NCI-H1417 treated with DMSO at 0.1 percent for 48 hours (cell line): ENCODE results near the gene CHRNG.
"Not testable (repeated sequence)": the region's sequence is repeated elsewhere in the genome, so short reads cannot be mapped to it uniquely, and the experiment has no call there.

ENCODE experiments used
- DNase-seq: peaks from one replicate; lab custom pipeline; 2025; lab: John Stamatoyannopoulos, UW

CHRNG gene

GRCh38 chr2:232528746-232529460 lies 10.6 kb upstream of the CHRNG start:
- no peak for DNase-seq

- no peak for DNase-seq
Measured at GRCh38 chr2:232529806-232530547, 9.5 kb upstream of the CHRNG start.

- no peak for DNase-seq
Measured at GRCh38 chr2:232530626-232531260, 8.7 kb upstream of the CHRNG start.

DNA sequence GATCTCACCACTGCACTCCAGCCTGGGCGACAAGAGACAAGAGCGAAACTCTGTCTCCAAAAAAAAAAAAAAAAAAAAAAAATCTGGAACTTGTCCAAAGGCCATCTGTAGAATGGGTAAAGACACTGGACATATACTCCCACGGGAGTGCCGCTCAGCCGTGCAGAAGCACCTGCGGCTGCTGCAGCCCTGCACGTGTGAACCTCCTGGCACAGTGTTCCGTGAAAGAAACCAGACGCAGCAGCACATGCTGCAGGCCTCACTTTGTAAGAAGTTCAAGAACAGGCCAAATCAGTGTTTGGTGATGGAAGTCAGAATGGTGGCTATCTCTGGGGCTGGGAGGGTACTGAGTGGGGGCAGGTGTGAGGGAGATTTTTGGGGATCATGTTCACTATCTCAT lies 7.1 kb upstream of the CHRNG start:
- no peak for DNase-seq

DNA sequence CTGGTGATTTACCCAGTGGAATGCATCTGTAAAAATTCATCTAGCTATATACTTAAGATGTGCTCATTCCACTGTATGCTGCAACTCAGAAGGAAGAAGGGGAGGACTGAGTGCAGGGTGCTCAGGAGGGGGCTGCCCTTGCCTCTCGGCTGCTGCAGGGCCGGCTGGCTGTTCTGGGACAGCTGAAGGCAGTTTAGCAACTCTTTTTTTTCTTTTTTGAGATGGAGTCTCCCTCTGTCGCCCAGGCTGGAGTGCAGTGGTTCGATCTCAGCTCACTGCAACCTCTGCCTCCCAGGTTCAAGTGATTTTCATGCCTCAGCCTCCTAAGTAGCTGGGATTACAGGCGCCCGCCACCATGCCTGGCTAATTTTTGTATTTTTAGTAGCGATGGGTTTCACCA lies 6.7 kb upstream of the CHRNG start:
- not testable (repeated sequence) for DNase-seq

GRCh38 chr2:232533944-232534710 lies 5.4 kb upstream of the CHRNG start:
- no peak for DNase-seq

DNA sequence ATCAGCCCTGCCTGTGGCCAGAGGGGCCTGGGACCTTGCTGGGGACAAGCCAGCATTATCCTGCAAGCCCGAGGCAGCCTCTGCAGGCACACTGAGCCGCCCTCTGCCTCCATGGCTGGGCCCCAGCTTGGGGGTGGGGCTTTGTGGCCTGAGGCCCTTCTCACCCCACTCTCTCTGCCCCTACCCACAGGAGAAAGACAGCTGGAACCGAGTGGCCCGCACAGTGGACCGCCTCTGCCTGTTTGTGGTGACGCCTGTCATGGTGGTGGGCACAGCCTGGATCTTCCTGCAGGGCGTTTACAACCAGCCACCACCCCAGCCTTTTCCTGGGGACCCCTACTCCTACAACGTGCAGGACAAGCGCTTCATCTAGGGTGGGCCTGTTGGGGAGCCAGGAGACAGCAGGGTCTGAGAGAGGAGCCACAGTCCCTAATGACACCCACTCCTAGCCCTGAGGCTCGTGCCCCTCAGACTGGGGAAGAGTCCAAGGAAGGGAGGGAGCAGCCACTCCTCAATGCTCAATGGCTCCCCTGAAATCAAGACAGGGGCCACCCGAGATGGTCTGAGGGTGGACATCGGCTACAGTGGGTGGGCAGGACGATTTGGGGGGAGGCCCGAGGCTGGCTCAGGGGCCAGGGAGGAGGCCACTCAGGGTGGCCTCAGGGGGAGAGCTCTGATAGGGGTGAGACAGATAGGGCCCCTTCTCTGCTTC lies 4.4 kb upstream of the CHRNG start:
- DNase-seq = no peak

GRCh38 chr2:232535761-232536530 lies 3.5 kb upstream of the CHRNG start:
- no peak for DNase-seq

GRCh38 chr2:232537079-232537478 lies 2.4 kb upstream of the CHRNG start:
- DNase-seq = no peak

GRCh38 chr2:232537499-232537898 lies 2.0 kb upstream of the CHRNG start:
- DNase-seq = no peak

DNA sequence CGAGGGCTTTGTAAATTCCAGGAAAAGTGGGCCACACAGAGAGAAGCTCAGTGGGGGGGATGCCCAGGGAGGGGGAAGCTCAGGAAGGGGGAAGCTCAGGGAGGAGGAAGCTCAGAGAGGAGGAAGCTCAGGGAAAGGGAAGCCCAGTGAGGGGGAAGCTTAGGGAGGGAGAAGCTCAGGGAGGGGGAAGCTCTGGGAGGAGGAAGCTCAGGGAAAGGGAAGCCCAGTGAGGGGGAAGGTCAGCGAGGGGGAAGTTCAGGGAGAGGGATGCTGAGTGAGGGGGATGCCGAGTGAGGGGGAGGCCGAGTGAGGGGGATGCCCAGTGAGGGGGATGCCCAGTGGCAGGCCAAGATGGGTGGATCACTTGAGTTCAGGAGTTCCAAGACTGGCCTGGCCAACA lies 821 bp upstream of the CHRNG start:
- DNase-seq = no peak

GRCh38 chr2:232540441-232541041 lies 1.0 kb downstream of the CHRNG start:
- DNase-seq = no peak

GRCh38 chr2:232541195-232541960 lies 1.9 kb downstream of the CHRNG start:
- no peak for DNase-seq

DNA sequence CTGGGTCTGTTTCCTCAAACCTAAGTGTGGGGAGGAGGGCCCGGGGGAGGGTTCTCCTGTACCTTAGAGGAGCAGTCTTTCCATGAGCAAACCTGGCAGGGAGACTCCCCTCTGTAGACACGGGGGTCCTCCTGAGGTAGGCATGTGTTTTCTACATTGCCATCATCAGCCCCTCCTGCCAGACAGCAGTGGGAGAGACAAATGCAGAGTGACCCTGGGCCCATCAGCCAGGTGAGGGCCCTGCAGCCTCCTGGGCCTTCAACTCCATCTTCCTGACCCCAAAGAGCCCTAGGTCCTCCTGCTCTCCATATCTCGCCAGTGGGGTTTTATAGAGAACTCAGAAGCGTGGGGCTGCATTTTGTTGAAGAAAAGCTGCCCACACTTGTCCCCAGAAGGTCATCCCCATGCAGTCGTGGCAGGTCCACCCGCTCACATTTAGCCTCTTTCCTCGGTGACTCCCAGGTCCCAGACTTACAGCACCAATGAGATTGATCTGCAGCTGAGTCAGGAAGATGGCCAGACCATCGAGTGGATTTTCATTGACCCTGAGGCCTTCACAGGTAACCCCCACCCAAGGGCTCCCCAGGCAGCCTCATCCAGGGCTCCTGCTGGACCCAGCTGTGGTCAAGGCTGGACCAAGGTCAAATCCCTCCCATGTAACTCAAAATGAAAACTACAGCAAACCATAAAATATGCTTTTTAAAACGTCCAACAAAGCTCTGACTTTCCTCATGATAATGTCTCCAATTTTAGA lies 2.6 kb downstream of the CHRNG start:
- no peak for DNase-seq

- no peak for DNase-seq
Measured at GRCh38 chr2:232542715-232543467, 3.4 kb downstream of the CHRNG start.

DNA sequence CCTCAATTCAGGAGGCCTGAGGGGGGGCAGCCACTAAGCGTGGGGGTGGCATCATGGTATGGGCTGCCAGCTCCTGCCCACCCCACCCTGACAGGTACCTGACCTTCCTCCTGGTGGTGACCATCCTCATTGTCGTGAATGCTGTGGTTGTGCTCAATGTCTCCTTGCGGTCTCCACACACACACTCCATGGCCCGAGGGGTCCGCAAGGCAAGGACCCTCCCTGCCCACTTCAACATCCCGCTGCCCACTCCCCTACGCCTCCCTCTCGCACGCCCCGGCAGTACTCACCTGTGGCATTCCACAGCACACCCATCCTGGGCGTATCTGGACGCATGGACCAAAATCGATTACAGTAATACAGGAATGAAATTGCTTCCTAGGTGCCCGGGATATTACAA lies 4.0 kb downstream of the CHRNG start:
- no peak for DNase-seq

GRCh38 chr2:232543928-232544631 lies 4.6 kb downstream of the CHRNG start:
- no peak for DNase-seq

GRCh38 chr2:232544674-232545073 lies 5.2 kb downstream of the CHRNG start:
- DNase-seq = no peak
